Lower leg skin (tissue), 3 donors: Measurements from ENCODE around the gene NOP10.

Experiments used
- CTCF ChIP-seq, 3 donors: fragments of 450-650 bp; IDR thresholded peaks; one replicate each; pipeline ENCODE4 v1.5.1; 2016; ENCODE audit warnings: antibody characterized with exemption in 3 of 3, mild to moderate bottlenecking in 3 of 3, moderate library complexity in 2 of 3
- POLR2A ChIP-seq, 2 donors: fragments of 450-650 bp; IDR thresholded peaks; one replicate each; pipeline ENCODE4 v1.6.1; 2016 to 2017; ENCODE audit warnings: antibody characterized with exemption in 2 of 2, mild to moderate bottlenecking in 1 of 2, moderate library complexity in 1 of 2

GRCh38 chr15:34359416-34359815 is 16.5 kb upstream of the NOP10 start:
- TF ChIP-seq CTCF (IDR thresholded peaks at IDR 0.05) = no peak
- TF ChIP-seq POLR2A (IDR thresholded peaks at IDR 0.05) = no peak
